Gastroesophageal sphincter (tissue), 4 donors: Measurements from ENCODE around the gene NAGLU. TPM values are rescaled to one million over a fixed set of nuclear protein-coding genes. Genes with fewer than 3 reads are reported as not detected.

ENCODE experiments used
- ATAC-seq: fragments of 150-250 bp; one replicate; pipeline ENCODE4 v1.9.1; 2016; ENCODE audit warnings: mild to moderate bottlenecking, moderate library complexity
- H3K27ac ChIP-seq, 4 donors: fragments of 200-600 bp; sonication (generic) in 3 of 4; 1 replicate in 3 of 4; 2 replicates in 1 of 4; pipeline ENCODE4 v1.5.1; 2016 to 2019
- H3K27me3 ChIP-seq: fragments of 200-600 bp; sonication (generic); one replicate; pipeline ENCODE4 v1.5.1; 2019
- H3K36me3 ChIP-seq, 2 donors: fragments of 200-600 bp; sonication (generic); one replicate each; pipeline ENCODE4 v1.5.1; 2019; ENCODE audit warnings: control low read depth in 1 of 2
- H3K4me1 ChIP-seq, 3 donors: fragments of 200-600 bp; sonication (generic); 1 replicate in 2 of 3; 2 replicates in 1 of 3; pipeline ENCODE4 v1.5.1; 2016 to 2019; ENCODE audit warnings: control low read depth in 2 of 3
- H3K4me3 ChIP-seq, 2 donors: fragments of 200-600 bp; sonication (generic); one replicate each; pipeline ENCODE4 v1.5.1; 2019; ENCODE audit warnings: mild to moderate bottlenecking in 1 of 2, moderate library complexity in 1 of 2
- H3K9me3 ChIP-seq, 3 donors: fragments of 200-600 bp; sonication (generic); one replicate each; pipeline ENCODE4 v1.5.1; 2017 to 2019; ENCODE audit warnings: control low read depth in 2 of 3
- EP300 ChIP-seq: sonication (generic); formaldehyde crosslinking; IDR thresholded peaks from one replicate; pipeline ENCODE4 v1.6.1; 2017; ENCODE audit warnings: antibody characterized with exemption, mild to moderate bottlenecking
- POLR2A ChIP-seq, 2 donors: fragments of 450-650 bp; IDR thresholded peaks; one replicate each; pipeline ENCODE4 v1.6.1; 2017; ENCODE audit warnings: antibody characterized with exemption in 2 of 2, mild to moderate bottlenecking in 2 of 2, moderate library complexity in 1 of 2
- POLR2AphosphoS5 ChIP-seq: sonication (generic); formaldehyde crosslinking; IDR thresholded peaks from one replicate; pipeline ENCODE4 v1.6.1; 2017; ENCODE audit warnings: antibody characterized with exemption
- WGBS, 2 donors: methylation state at CpG; one replicate each; pipeline ENCODE4 v1.1.5; 2018; ENCODE audit warnings: low coverage in 1 of 2; 5-methylcytosine and 5-hydroxymethylcytosine counted together
- total RNA-seq, 4 donors: library from RNA; depleted of rRNA; stranded (reverse); fragments of >200 nt; gene quantifications; one replicate each; pipeline ENCODE4 v1.1.0, GENCODE V29; 2016
- TF ChIP-seq, protein P1 (sequence below), 4 experiments: fragments of 200-600 bp in 2 of 4; fragments of 450-650 bp in 2 of 4; sonication (generic) in 1 of 4; IDR thresholded peaks; one replicate each; pipeline ENCODE4 v1.5.1; 2017 to 2019; ENCODE audit warnings: antibody characterized with exemption in 4 of 4, mild to moderate bottlenecking in 2 of 4, moderate library complexity in 2 of 4

The NAGLU gene
- total RNA-seq, 4 donors from 2014 or later, result 31.9 to 46.9 (median 35.7) TPM

DNA sequence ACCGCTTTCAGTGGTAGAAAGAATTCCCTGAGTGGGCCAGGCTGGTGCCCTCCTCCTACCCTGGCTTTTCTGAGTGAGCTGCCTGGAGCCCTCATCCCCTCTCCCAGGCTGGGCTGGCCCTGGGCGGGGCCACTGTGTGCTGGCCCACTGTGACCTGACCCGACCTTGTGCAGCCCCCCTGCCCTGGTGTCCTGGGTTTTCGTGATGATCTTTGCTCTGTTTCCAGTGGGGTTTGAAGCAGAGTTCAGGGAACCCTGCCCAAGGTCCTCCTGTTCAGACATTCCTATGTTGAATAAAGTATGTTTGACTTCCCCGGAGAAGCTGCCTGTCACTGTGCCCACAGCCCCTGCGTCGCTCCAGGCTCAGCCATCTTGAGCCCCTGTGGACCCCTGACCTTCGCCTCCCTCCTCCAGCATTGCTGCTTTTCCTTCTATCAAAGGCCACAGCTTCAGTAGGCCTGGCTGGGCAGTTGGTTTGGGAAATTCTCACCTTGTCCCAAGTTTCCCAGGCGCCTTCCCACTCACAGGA is 13.7 kb upstream of the NAGLU start:
- peak overlapping the region; percentile 90 to 98 (median 96) for H3K27ac ChIP-seq
- no peaks in the 10 kb centered on the region for H3K9me3 ChIP-seq
- TF ChIP-seq, protein P1, sequence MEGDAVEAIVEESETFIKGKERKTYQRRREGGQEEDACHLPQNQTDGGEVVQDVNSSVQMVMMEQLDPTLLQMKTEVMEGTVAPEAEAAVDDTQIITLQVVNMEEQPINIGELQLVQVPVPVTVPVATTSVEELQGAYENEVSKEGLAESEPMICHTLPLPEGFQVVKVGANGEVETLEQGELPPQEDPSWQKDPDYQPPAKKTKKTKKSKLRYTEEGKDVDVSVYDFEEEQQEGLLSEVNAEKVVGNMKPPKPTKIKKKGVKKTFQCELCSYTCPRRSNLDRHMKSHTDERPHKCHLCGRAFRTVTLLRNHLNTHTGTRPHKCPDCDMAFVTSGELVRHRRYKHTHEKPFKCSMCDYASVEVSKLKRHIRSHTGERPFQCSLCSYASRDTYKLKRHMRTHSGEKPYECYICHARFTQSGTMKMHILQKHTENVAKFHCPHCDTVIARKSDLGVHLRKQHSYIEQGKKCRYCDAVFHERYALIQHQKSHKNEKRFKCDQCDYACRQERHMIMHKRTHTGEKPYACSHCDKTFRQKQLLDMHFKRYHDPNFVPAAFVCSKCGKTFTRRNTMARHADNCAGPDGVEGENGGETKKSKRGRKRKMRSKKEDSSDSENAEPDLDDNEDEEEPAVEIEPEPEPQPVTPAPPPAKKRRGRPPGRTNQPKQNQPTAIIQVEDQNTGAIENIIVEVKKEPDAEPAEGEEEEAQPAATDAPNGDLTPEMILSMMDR (IDR thresholded peaks at IDR 0.05), result no peak
- no CpG with 5 or more reads among the region's 9 CpGs for WGBS, 2 donors
- H3K36me3 ChIP-seq, result no peaks in the 10 kb centered on the region
- no peaks in the 10 kb centered on the region for H3K27me3 ChIP-seq
- H3K4me3 ChIP-seq, result no peak overlapping the region
- peaks cover 43 to 99% (median 72%) of the 10 kb centered on the region in 3 donors for H3K4me1 ChIP-seq
- no peak for ATAC-seq

DNA sequence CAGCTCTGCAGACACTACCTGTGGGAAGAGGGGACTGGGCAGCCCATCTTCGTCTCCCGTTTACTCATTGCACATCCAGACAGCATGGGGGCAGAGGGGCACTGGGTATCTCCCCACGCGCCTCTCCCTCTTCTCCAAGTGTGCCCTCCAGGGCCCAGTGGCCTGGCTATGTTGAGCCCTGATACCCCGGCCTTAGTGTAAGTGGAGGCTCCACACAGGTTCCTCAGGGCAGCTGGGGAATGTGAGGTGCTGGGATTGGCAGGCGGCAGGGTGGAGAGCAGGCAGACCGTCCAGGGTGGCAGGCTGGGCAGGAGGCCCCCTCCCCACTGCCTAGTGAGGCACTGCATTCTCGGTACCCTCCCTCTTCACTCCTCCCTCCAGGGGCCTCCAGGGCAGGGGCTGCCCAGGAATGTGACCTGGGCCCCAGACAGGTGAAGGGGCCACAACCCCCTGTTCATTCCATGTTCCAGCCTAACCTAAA is 13.2 kb upstream of the NAGLU start:
- H3K4me1 ChIP-seq, result peaks cover 42 to 98% (median 68%) of the 10 kb centered on the region in 3 donors
- no CpG with 5 or more reads among the region's 8 CpGs for WGBS, 2 donors
- ATAC-seq, result no peak
- H3K27ac ChIP-seq, result peak overlapping the region; percentile 90 to 98 (median 96)
- TF ChIP-seq POLR2A (IDR thresholded peaks at IDR 0.05) (no peak), POLR2AphosphoS5 (no peak), EP300 (no peak)
- TF ChIP-seq, protein P1 (IDR thresholded peaks at IDR 0.05), result no peak
- H3K4me3 ChIP-seq, result no peak overlapping the region
- H3K27me3 ChIP-seq, result no peaks in the 10 kb centered on the region
- H3K9me3 ChIP-seq, result no peaks in the 10 kb centered on the region
- no peaks in the 10 kb centered on the region for H3K36me3 ChIP-seq

- peak overlapping the region in 2 of 4 donors; percentile 90 to 98 for H3K27ac ChIP-seq
- no peaks in the 10 kb centered on the region for H3K27me3 ChIP-seq
- peaks cover 23 to 81% (median 47%) of the 10 kb centered on the region in 3 donors for H3K4me1 ChIP-seq
- TF ChIP-seq POLR2A (IDR thresholded peaks at IDR 0.05) (no peak), EP300 (no peak), POLR2AphosphoS5 (no peak)
- TF ChIP-seq, protein P1 (IDR thresholded peaks at IDR 0.05), result no peak
- H3K36me3 ChIP-seq, result no peaks in the 10 kb centered on the region
- ATAC-seq, result no peak
- no peak overlapping the region for H3K4me3 ChIP-seq
- H3K9me3 ChIP-seq, result no peaks in the 10 kb centered on the region
- WGBS, 2 donors, result 25 to 45% methylated on average over 2 of the region's 2 CpGs
Measured at GRCh38 chr17:42525221-42525620, 10.8 kb upstream of the NAGLU start.

- ATAC-seq, result no peak
- Histone ChIP-seq H3K4me3 (no peak overlapping the region), H3K36me3 (no peaks in the 10 kb centered on the region), H3K4me1 (peaks cover 16 to 81% (median 40%) of the 10 kb centered on the region in 3 donors), H3K27ac (peak overlapping the region in 3 of 4 donors; percentile 44 to 98 (median 90)), H3K9me3 (no peaks in the 10 kb centered on the region), H3K27me3 (no peaks in the 10 kb centered on the region)
- TF ChIP-seq EP300, result no peak
- TF ChIP-seq POLR2A (IDR thresholded peaks at IDR 0.05), result no peak
- WGBS, 2 donors, result 74% methylated on average over 6 of the region's 6 CpGs; no CpG with 5 or more reads in 1 of the 2 donors
Measured at GRCh38 chr17:42526031-42526444, 10.0 kb upstream of the NAGLU start.

DNA sequence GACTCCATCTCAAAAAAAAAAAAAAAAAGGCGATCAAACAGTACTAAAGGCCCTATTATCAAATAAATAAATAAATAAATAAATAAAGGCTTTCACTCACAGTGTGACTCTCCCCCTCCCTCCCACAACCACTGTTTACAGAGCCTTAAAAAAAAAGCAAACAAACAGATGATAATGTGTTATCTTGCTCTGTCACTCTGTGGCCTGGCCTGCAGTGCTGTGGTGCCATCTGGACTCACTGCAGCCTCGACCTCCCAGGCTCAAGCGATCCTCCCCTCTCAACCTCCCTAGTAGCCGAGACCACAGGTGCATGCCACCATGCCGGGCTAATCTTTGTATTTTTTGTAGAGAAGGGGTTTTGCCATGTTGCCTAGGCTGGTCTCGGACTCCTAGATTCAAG is 8.1 kb upstream of the NAGLU start:
- TF ChIP-seq, protein P1 (IDR thresholded peaks at IDR 0.05), result no peak
- no peak for TF ChIP-seq POLR2A (IDR thresholded peaks at IDR 0.05)
- TF ChIP-seq POLR2AphosphoS5, result no peak
- TF ChIP-seq EP300, result no peak
- no peak overlapping the region for H3K4me3 ChIP-seq
- H3K9me3 ChIP-seq, result no peaks in the 10 kb centered on the region
- H3K36me3 ChIP-seq, result no peaks in the 10 kb centered on the region
- H3K27ac ChIP-seq, result no peak overlapping the region
- H3K4me1 ChIP-seq, result peaks cover 1 to 78% (median 26%) of the 10 kb centered on the region in 3 donors
- ATAC-seq, result no peak
- no peaks in the 10 kb centered on the region for H3K27me3 ChIP-seq
- 86 to 92% methylated on average over 3 to 5 of the region's 6 CpGs for WGBS, 2 donors
